IMR-90 (cell line): ENCODE results near the gene DSCAM. TPM values are rescaled to one million over a fixed set of nuclear protein-coding genes. Genes with fewer than 3 reads are reported as not detected.

Experiments
- ATAC-seq: fragments of 200-7000 bp; cut with Tn5 transposase; 2 replicates; pipeline ENCODE4 v1.9.1; 2020; ENCODE audit warnings: low read depth, mild to moderate bottlenecking, moderate library complexity
- BruUV-seq: library from RNA; stranded (reverse); fragments of 400-500 nt; replicated peaks from 2 replicates; lab custom pipeline; 2021; lab: Mats Ljungman, UMichigan
- CTCF ChIA-PET: fragments of 300-600 bp; formaldehyde crosslinking; extraction: SDS; loops from one replicate; lab custom pipeline; 2021; ENCODE audit warnings: antibody characterized with exemption; lab: Yijun Ruan, JAX
- POLR2A ChIA-PET: fragments of 300-600 bp; sonication (Branson Sonifier 250); formaldehyde crosslinking; loops from one replicate; lab custom pipeline; 2022; ENCODE audit warnings: antibody characterized with exemption; ENCODE audit not compliant: unreplicated experiment; lab: Charles Lee
- DNase-seq: peaks from one replicate; pipeline ENCODE4 v3.0.0; 2013
- H2AFZ ChIP-seq: replicated peaks from 2 replicates; pipeline ENCODE3; 2013; ENCODE audit warnings: low read length, mild to moderate bottlenecking; ENCODE audit not compliant: poor library complexity
- H2AK5ac ChIP-seq: 2 replicates; pipeline ENCODE4 v1.6.1; 2013; ENCODE audit warnings: low read depth, low read length, inconsistent platforms
- H2AK9ac ChIP-seq: replicated peaks from 2 replicates; pipeline ENCODE3; 2013; ENCODE audit warnings: mild to moderate bottlenecking, low read depth, low read length, moderate library complexity; ENCODE audit not compliant: poor library complexity
- H2BK120ac ChIP-seq: 2 replicates; pipeline ENCODE4 v1.6.1; 2013; ENCODE audit warnings: low read depth, low read length, inconsistent platforms
- H2BK15ac ChIP-seq: 3 replicates; pipeline ENCODE4 v1.6.1; 2013; ENCODE audit warnings: low read depth, low read length, inconsistent platforms
- H2BK20ac ChIP-seq: 2 replicates; pipeline ENCODE4 v1.6.1; 2013; ENCODE audit warnings: low read depth, mild to moderate bottlenecking, inconsistent platforms, low read length, moderate library complexity
- H2BK5ac ChIP-seq: 2 replicates; pipeline ENCODE4 v1.6.1; 2013; ENCODE audit warnings: mild to moderate bottlenecking, low read depth, low read length, inconsistent platforms; ENCODE audit not compliant: poor library complexity, severe bottlenecking
- H3K14ac ChIP-seq: replicated peaks from 2 replicates; pipeline ENCODE4 v1.6.1; 2013; ENCODE audit warnings: low read depth, low read length, inconsistent platforms
- H3K18ac ChIP-seq: 2 replicates; pipeline ENCODE4 v1.6.1; 2013; ENCODE audit warnings: low read depth, low read length, control low read depth
- H3K23ac ChIP-seq: 2 replicates; pipeline ENCODE4 v1.6.1; 2013; ENCODE audit warnings: low read depth, low read length, inconsistent platforms
- H3K27ac ChIP-seq: 2 replicates; pipeline ENCODE4 v1.5.1; 2013; ENCODE audit warnings: mild to moderate bottlenecking, control low read depth, low read length; ENCODE audit not compliant: insufficient read depth
- H3K27me3 ChIP-seq: 2 replicates; pipeline ENCODE4 v1.6.1; 2013; ENCODE audit warnings: low read length; ENCODE audit not compliant: control insufficient read depth, insufficient read depth
- H3K36me3 ChIP-seq: 2 replicates; pipeline ENCODE4 v1.6.1; 2013; ENCODE audit warnings: low read length, mixed read lengths; ENCODE audit not compliant: control insufficient read depth, insufficient read depth
- H3K4ac ChIP-seq: 2 replicates; pipeline ENCODE4 v1.6.1; 2013; ENCODE audit warnings: low read depth, low read length, inconsistent platforms
- H3K4me1 ChIP-seq: 2 replicates; pipeline ENCODE4 v1.6.1; 2013; ENCODE audit warnings: low read length, mixed read lengths; ENCODE audit not compliant: control insufficient read depth, insufficient read depth
- H3K4me2 ChIP-seq: 2 replicates; pipeline ENCODE4 v1.6.1; 2013; ENCODE audit warnings: low read depth, mild to moderate bottlenecking, control low read depth, low read length, moderate library complexity
- H3K4me3 ChIP-seq: 2 replicates; pipeline ENCODE4 v1.5.1; 2013; ENCODE audit warnings: low read depth, mild to moderate bottlenecking, control low read depth, low read length, moderate library complexity; ENCODE audit not compliant: insufficient read depth
- H3K56ac ChIP-seq: 2 replicates; pipeline ENCODE4 v1.6.1; 2013; ENCODE audit warnings: low read length, inconsistent platforms; ENCODE audit not compliant: insufficient read depth; ENCODE audit errors: extremely low read depth
- H3K79me1 ChIP-seq, 2 experiments: 2 replicates each; pipeline ENCODE4 v1.6.1; 2013; ENCODE audit warnings: low read length in 2 of 2, inconsistent platforms in 1 of 2, low read depth in 1 of 2
- H3K9ac ChIP-seq: 2 replicates; pipeline ENCODE4 v1.6.1; 2013; ENCODE audit warnings: low read depth, low read length, control low read depth
- H3K9me1 ChIP-seq: 2 replicates; pipeline ENCODE4 v1.6.1; 2013; ENCODE audit warnings: low read length, inconsistent platforms; ENCODE audit not compliant: insufficient read depth
- H3K9me3 ChIP-seq: 2 replicates; pipeline ENCODE4 v1.6.1; 2013; ENCODE audit warnings: low read length; ENCODE audit not compliant: control insufficient read depth, insufficient read depth
- H4K20me1 ChIP-seq: 2 replicates; pipeline ENCODE4 v1.6.1; 2013; ENCODE audit warnings: low read length, inconsistent platforms; ENCODE audit not compliant: insufficient read depth
- H4K5ac ChIP-seq: 2 replicates; pipeline ENCODE4 v1.6.1; 2013; ENCODE audit warnings: mild to moderate bottlenecking, low read depth, low read length, control low read depth
- H4K8ac ChIP-seq, 2 experiments: 2 replicates each; pipeline ENCODE4 v1.6.1; 2013; ENCODE audit warnings: low read depth in 2 of 2, low read length in 2 of 2, control low read depth in 1 of 2, inconsistent platforms in 1 of 2
- H4K91ac ChIP-seq: 2 replicates; pipeline ENCODE4 v1.6.1; 2013; ENCODE audit warnings: low read depth, low read length, inconsistent platforms; ENCODE audit not compliant: insufficient read depth
- BHLHE40 ChIP-seq: fragments of 150-350 bp; IDR thresholded peaks from 2 replicates; pipeline ENCODE4 v1.6.1; 2016; ENCODE audit warnings: mild to moderate bottlenecking, low read depth, low read length
- ELK1 ChIP-seq: fragments of 150-350 bp; IDR thresholded peaks from 2 replicates; pipeline ENCODE4 v1.6.1; 2016; ENCODE audit warnings: low read depth, mild to moderate bottlenecking, low read length, moderate library complexity, borderline replicate concordance
- MAZ ChIP-seq: IDR thresholded peaks from 2 replicates; pipeline ENCODE4 v1.6.1; 2012; ENCODE audit warnings: low read depth, mild to moderate bottlenecking, low read length, improper control_type of control experiment, moderate library complexity, borderline replicate concordance
- NFE2L2 ChIP-seq: fragments of 150-350 bp; IDR thresholded peaks from 2 replicates; pipeline ENCODE4 v1.6.1; 2016; ENCODE audit warnings: low read depth, mild to moderate bottlenecking, low read length
- RCOR1 ChIP-seq: IDR thresholded peaks from 2 replicates; pipeline ENCODE4 v1.6.1; 2012; ENCODE audit warnings: mild to moderate bottlenecking, low read length, improper control_type of control experiment; ENCODE audit not compliant: insufficient replicate concordance
- WGBS, 2 experiments: methylation state at CpG; one replicate each; pipeline versions ENCODE4 v1.1.5 to v1.1.7; 2013; ENCODE audit warnings: missing lambda C conversion rate in 2 of 2; ENCODE audit not compliant: insufficient read length in 1 of 2; ENCODE audit errors: extremely low coverage in 2 of 2; 5-methylcytosine and 5-hydroxymethylcytosine counted together
- dilution Hi-C: fragments of 300-500 bp; cut with HindIII; formaldehyde crosslinking; loops from one replicate; pipeline ENCODE4 v1.14.3; 2018; ENCODE audit warnings: low sequenced_read_pairs; ENCODE audit not compliant: unreplicated experiment
- in situ Hi-C: fragments of 300-500 bp; cut with MboI; formaldehyde crosslinking; loops from 3 replicates; pipeline ENCODE4 v1.14.3; 2019; ENCODE audit warnings: low sequenced_read_pairs, inconsistent platforms, mixed read lengths
- intact Hi-C: fragments of 100-400 bp; cut with micrococcal nuclease; formaldehyde crosslinking; loops from 2 replicates; pipeline ENCODE4 v1.10.0; 2022
- polyA plus RNA-seq, 3 experiments: library from polyadenylated mRNA; depleted of rRNA; stranded (reverse); fragments of >200 nt; gene quantifications; 2 replicates each; pipeline ENCODE4 v1.2.3, GENCODE V29; 2012; ENCODE audit warnings: low replicate concordance in 1 of 3
- total RNA-seq: library from RNA; depleted of rRNA; stranded (reverse); fragments of >200 nt; gene quantifications from 2 replicates; pipeline ENCODE4 v1.2.3, GENCODE V29; 2012
- TF ChIP-seq, protein P1 (sequence below): conservative IDR thresholded peaks from 2 replicates; pipeline ENCODE4 v1.5.1; 2012; ENCODE audit warnings: mild to moderate bottlenecking, low read depth, low read length, improper control_type of control experiment

Gene DSCAM
- total and polyA plus RNA-seq, 2 of the 4 experiments (the other 2 are of a cell fraction): under 0.01 to 0.02 TPM

DNA sequence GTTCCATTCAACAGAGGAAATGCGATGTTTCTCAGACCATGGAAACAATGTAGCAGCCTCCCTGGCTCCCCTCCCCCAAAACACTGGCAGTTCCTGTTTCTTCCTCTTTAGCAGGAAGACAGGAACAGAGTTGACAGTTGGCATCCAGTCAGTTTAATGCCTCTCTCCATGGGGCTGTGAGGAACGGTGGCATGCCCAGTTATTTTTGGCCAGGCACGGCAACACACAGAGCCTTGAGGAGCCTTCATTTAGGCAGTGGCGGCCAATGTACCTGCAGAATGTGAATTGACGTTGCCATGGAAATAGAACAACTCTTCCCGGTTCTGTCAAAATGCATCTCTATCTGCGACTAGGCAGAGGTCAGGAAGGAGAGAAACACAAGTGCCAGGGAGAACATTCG is 330.6 kb downstream of the DSCAM start:
- Histone ChIP-seq H2BK120ac (no peak overlapping the region), H3K4ac (no peak overlapping the region), H3K4me1 (no peaks in the 10 kb centered on the region), H3K18ac (no peak overlapping the region), H2BK5ac (no peak overlapping the region), H2BK20ac (no peak overlapping the region), H2AFZ (no peak overlapping the region), H3K79me1 (no peaks in the 10 kb centered on the region), H4K91ac (no peak overlapping the region), H4K5ac (no peak overlapping the region), H3K9me1 (no peaks in the 10 kb centered on the region), H3K36me3 (no peaks in the 10 kb centered on the region), H3K27ac (no peak overlapping the region), H3K9me3 (peaks cover 10% of the 10 kb centered on the region; the same call in 1 of the 2 replicates), H3K4me3 (no peak overlapping the region), H3K4me2 (no peak overlapping the region), H3K14ac (no peak overlapping the region), H2BK15ac (no peak overlapping the region), H4K20me1 (no peaks in the 10 kb centered on the region), H2AK5ac (no peak overlapping the region), H4K8ac (no peak overlapping the region), H3K27me3 (no peaks in the 10 kb centered on the region), H3K9ac (no peak overlapping the region), H2AK9ac (no peak overlapping the region), H3K23ac (no peak overlapping the region), H3K56ac (no peak overlapping the region)
- ATAC-seq (no peak), DNase-seq (no peak)
- in situ Hi-C loops: no loop called here
- BruUV-seq: no TSS peak
- intact Hi-C loops: no loop called here
- dilution Hi-C loops: no loop called here
- WGBS, 2 experiments: 38% methylated on average over 6 of the region's 8 CpGs; no CpG with 5 or more reads in 1 of the 2 experiments
- ChIA-PET CTCF (no interaction called here), POLR2A (no interaction called here)
- TF ChIP-seq BHLHE40 (no peak), ELK1 (no peak), NFE2L2 (no peak), RCOR1 (no peak), MAZ (no peak)
- TF ChIP-seq, protein P1, sequence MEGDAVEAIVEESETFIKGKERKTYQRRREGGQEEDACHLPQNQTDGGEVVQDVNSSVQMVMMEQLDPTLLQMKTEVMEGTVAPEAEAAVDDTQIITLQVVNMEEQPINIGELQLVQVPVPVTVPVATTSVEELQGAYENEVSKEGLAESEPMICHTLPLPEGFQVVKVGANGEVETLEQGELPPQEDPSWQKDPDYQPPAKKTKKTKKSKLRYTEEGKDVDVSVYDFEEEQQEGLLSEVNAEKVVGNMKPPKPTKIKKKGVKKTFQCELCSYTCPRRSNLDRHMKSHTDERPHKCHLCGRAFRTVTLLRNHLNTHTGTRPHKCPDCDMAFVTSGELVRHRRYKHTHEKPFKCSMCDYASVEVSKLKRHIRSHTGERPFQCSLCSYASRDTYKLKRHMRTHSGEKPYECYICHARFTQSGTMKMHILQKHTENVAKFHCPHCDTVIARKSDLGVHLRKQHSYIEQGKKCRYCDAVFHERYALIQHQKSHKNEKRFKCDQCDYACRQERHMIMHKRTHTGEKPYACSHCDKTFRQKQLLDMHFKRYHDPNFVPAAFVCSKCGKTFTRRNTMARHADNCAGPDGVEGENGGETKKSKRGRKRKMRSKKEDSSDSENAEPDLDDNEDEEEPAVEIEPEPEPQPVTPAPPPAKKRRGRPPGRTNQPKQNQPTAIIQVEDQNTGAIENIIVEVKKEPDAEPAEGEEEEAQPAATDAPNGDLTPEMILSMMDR: no peak
